ENCODE measurements around the gene ATP4A.

ATP4A gene

GRCh38 chr19:35565016-35565856, 1.8 kb upstream of the ATP4A start:
- DNase-seq = no peak

GRCh38 chr19:35562776-35563175, 682 bp downstream of the ATP4A start:
- no peak for DNase-seq

GRCh38 chr19:35562336-35562735, 1.1 kb downstream of the ATP4A start:
- DNase-seq = no peak

GRCh38 chr19:35561436-35561835, 2.0 kb downstream of the ATP4A start:
- DNase-seq = no peak

GRCh38 chr19:35560677-35561076, 2.8 kb downstream of the ATP4A start:
- no peak for DNase-seq

GRCh38 chr19:35560271-35560670, 3.2 kb downstream of the ATP4A start:
- DNase-seq = no peak

GRCh38 chr19:35559781-35560180, 3.7 kb downstream of the ATP4A start:
- no peak for DNase-seq

GRCh38 chr19:35559281-35559659, 4.2 kb downstream of the ATP4A start:
- no peak for DNase-seq

- DNase-seq = no peak
Measured at GRCh38 chr19:35558400-35559280, 4.8 kb downstream of the ATP4A start.

- peak; percentile 41 for DNase-seq
Measured at GRCh38 chr19:35557539-35558399, 5.7 kb downstream of the ATP4A start.

GRCh38 chr19:35556846-35557538, 6.5 kb downstream of the ATP4A start:
- no peak for DNase-seq

GRCh38 chr19:35556025-35556590, 7.3 kb downstream of the ATP4A start:
- DNase-seq = no peak

- DNase-seq = no peak
Measured at GRCh38 chr19:35555301-35556005, 8.0 kb downstream of the ATP4A start.

- no peak for DNase-seq
Measured at GRCh38 chr19:35554076-35554475, 9.4 kb downstream of the ATP4A start.

- no peak for DNase-seq
Measured at GRCh38 chr19:35553385-35554000, 10.0 kb downstream of the ATP4A start.

GRCh38 chr19:35552534-35553384, 10.7 kb downstream of the ATP4A start:
- DNase-seq = no peak

- no peak for DNase-seq
Measured at GRCh38 chr19:35551091-35551810, 12.2 kb downstream of the ATP4A start.

GRCh38 chr19:35549879-35550523, 13.5 kb downstream of the ATP4A start:
- DNase-seq = no peak

All from suppressor macrophage treated with lipopolysaccharide for 4 hours (primary cell).